HEK293 (cell line): Measurements from ENCODE around the gene CLEC16A.

Source experiments
- CTCF ChIA-PET: fragments of 350-600 bp; formaldehyde crosslinking; extraction: SDS; loops from one replicate; lab custom pipeline; 2021; ENCODE audit warnings: antibody characterized with exemption; lab: Yijun Ruan, JAX
- POLR2A ChIA-PET: fragments of 300-600 bp; formaldehyde crosslinking; extraction: SDS; loops from one replicate; lab custom pipeline; 2020; ENCODE audit warnings: antibody characterized with exemption, inconsistent platforms; lab: Yijun Ruan, JAX
- H3K27ac ChIP-seq: fragments of 200-500 bp; sonication (Bioruptor generic); 2 replicates; pipeline ENCODE4 v1.5.1; 2014; ENCODE audit warnings: low read depth, low read length, control low read depth, inconsistent platforms; ENCODE audit errors: extremely low read depth
- H3K36me3 ChIP-seq, 2 experiments: fragments of 200-500 bp in 1 of 2; sonication (Bioruptor generic) in 1 of 2; 1 replicate in 1 of 2; 2 replicates in 1 of 2; pipeline ENCODE4 v1.5.1; 2014 to 2017; ENCODE audit warnings: inconsistent platforms in 2 of 2, low read length in 2 of 2; ENCODE audit not compliant: control insufficient read depth in 2 of 2, insufficient read depth in 1 of 2
- H3K4me1 ChIP-seq: fragments of 200-500 bp; sonication (Bioruptor generic); 2 replicates; pipeline ENCODE4 v1.5.1; 2014; ENCODE audit warnings: mild to moderate bottlenecking, low read length, inconsistent platforms; ENCODE audit not compliant: control insufficient read depth, insufficient read depth
- H3K4me3 ChIP-seq: 2 replicates; pipeline ENCODE4 v1.5.1; 2011; ENCODE audit warnings: low read depth, mild to moderate bottlenecking, control low read depth, low read length, moderate library complexity
- H3K9me3 ChIP-seq: fragments of 200-500 bp; sonication (Bioruptor generic); 2 replicates; pipeline ENCODE4 v1.5.1; 2014; ENCODE audit warnings: low read depth, low read length, inconsistent platforms; ENCODE audit not compliant: control insufficient read depth, insufficient read depth
- CTCF ChIP-seq: fragments of 450-650 bp; formaldehyde crosslinking; IDR thresholded peaks from 2 replicates; pipeline ENCODE4 v1.5.1; 2016; ENCODE audit warnings: missing biosample characterization, missing genetic modification characterization
- PATZ1 ChIP-seq: fragments of 450-650 bp; formaldehyde crosslinking; IDR thresholded peaks from 2 replicates; pipeline ENCODE4 v1.5.1; 2016; ENCODE audit warnings: missing biosample characterization, missing genetic modification characterization
- PRDM10 ChIP-seq: fragments of 450-650 bp; formaldehyde crosslinking; IDR thresholded peaks from 2 replicates; pipeline ENCODE4 v1.5.1; 2016; ENCODE audit warnings: missing biosample characterization, missing genetic modification characterization
- ZBTB26 ChIP-seq: fragments of 450-650 bp; formaldehyde crosslinking; optimal IDR thresholded peaks from 2 replicates; pipeline ENCODE3; 2016; ENCODE audit warnings: missing biosample characterization, mild to moderate bottlenecking, missing genetic modification characterization
- ZBTB44 ChIP-seq: fragments of 450-650 bp; IDR thresholded peaks from 2 replicates; pipeline ENCODE4 v1.5.1; 2018; ENCODE audit warnings: missing biosample characterization, mild to moderate bottlenecking, missing genetic modification characterization
- ZBTB6 ChIP-seq: fragments of 450-650 bp; formaldehyde crosslinking; IDR thresholded peaks from 2 replicates; pipeline ENCODE4 v1.5.1; 2017; ENCODE audit warnings: missing biosample characterization, missing genetic modification characterization
- ZNF114 ChIP-seq: fragments of 450-650 bp; formaldehyde crosslinking; IDR thresholded peaks from 2 replicates; pipeline ENCODE4 v1.5.0; 2017; ENCODE audit warnings: missing biosample characterization, missing genetic modification characterization
- ZNF174 ChIP-seq: fragments of 450-650 bp; formaldehyde crosslinking; IDR thresholded peaks from 2 replicates; pipeline ENCODE4 v1.5.0; 2017; ENCODE audit warnings: missing biosample characterization, mild to moderate bottlenecking, missing genetic modification characterization
- ZNF221 ChIP-seq: fragments of 450-650 bp; formaldehyde crosslinking; IDR thresholded peaks from 2 replicates; pipeline ENCODE4 v1.5.1; 2017; ENCODE audit warnings: missing biosample characterization, missing genetic modification characterization, borderline replicate concordance
- ZNF24 ChIP-seq: fragments of 450-650 bp; formaldehyde crosslinking; IDR thresholded peaks from 2 replicates; pipeline ENCODE4 v1.5.1; 2016; ENCODE audit warnings: missing biosample characterization, missing genetic modification characterization
- ZNF26 ChIP-seq: fragments of 450-650 bp; formaldehyde crosslinking; IDR thresholded peaks from 2 replicates; pipeline ENCODE4 v1.5.1; 2016; ENCODE audit warnings: missing biosample characterization, missing genetic modification characterization
- ZNF274 ChIP-seq, 2 experiments: fragments of 200-500 bp in 1 of 2; fragments of 450-650 bp in 1 of 2; sonication (Bioruptor generic) in 1 of 2; formaldehyde crosslinking in 1 of 2; IDR thresholded peaks; 2 replicates each; pipeline versions ENCODE4 v1.5.1 to v1.6.1; 2014 to 2016; ENCODE audit warnings: borderline replicate concordance in 1 of 2, inconsistent platforms in 1 of 2, low read length in 1 of 2, missing biosample characterization in 1 of 2, missing genetic modification characterization in 1 of 2
- ZNF473 ChIP-seq: fragments of 450-650 bp; formaldehyde crosslinking; IDR thresholded peaks from 2 replicates; pipeline ENCODE4 v1.5.1; 2017; ENCODE audit warnings: missing biosample characterization, missing genetic modification characterization
- ZNF501 ChIP-seq: fragments of 450-650 bp; formaldehyde crosslinking; IDR thresholded peaks from 2 replicates; pipeline ENCODE4 v1.5.1; 2016; ENCODE audit warnings: missing biosample characterization, missing genetic modification characterization
- ZNF514 ChIP-seq: fragments of 450-650 bp; formaldehyde crosslinking; IDR thresholded peaks from 2 replicates; pipeline ENCODE4 v1.5.1; 2016; ENCODE audit warnings: missing biosample characterization, missing genetic modification characterization
- ZNF600 ChIP-seq: fragments of 450-650 bp; formaldehyde crosslinking; IDR thresholded peaks from 2 replicates; pipeline ENCODE4 v1.5.1; 2016; ENCODE audit warnings: missing biosample characterization, missing genetic modification characterization
- ZNF610 ChIP-seq: fragments of 450-650 bp; formaldehyde crosslinking; IDR thresholded peaks from 2 replicates; pipeline ENCODE4 v1.5.1; 2016; ENCODE audit warnings: missing biosample characterization, missing genetic modification characterization, borderline replicate concordance
- ZNF621 ChIP-seq: fragments of 450-650 bp; formaldehyde crosslinking; IDR thresholded peaks from 2 replicates; pipeline ENCODE4 v1.5.1; 2017; ENCODE audit warnings: missing biosample characterization, missing genetic modification characterization
- ZNF843 ChIP-seq: fragments of 450-650 bp; formaldehyde crosslinking; IDR thresholded peaks from 2 replicates; pipeline ENCODE4 v1.5.1; 2016; ENCODE audit warnings: missing biosample characterization, missing genetic modification characterization

Gene CLEC16A

GRCh38 chr16:10971560-10971961 lies 27.2 kb downstream of the CLEC16A start (continued):
- no peak for TF ChIP-seq ZNF473 (tag by site-specific recombination)
- no peak for TF ChIP-seq ZBTB6 (tag by site-specific recombination)
- TF ChIP-seq ZNF501 (tag by site-specific recombination): no peak
- TF ChIP-seq ZNF843 (tag by site-specific recombination): no peak
- no peak for TF ChIP-seq ZNF621 (tag by site-specific recombination)
- no peak for TF ChIP-seq ZNF174 (tag by site-specific recombination)
- no peak for TF ChIP-seq ZNF114 (tag by site-specific recombination)
- TF ChIP-seq, all 188 proteins: peak for 10

- Histone ChIP-seq H3K9me3 (no peaks in the 10 kb centered on the region), H3K27ac (no peak overlapping the region), H3K4me3 (no peak overlapping the region), H3K36me3 (peaks cover 5 to 49% of the 10 kb centered on the region in 2 experiments; a peak in 2 of 3 replicates), H3K4me1 (peaks cover 2% of the 10 kb centered on the region)
- ChIA-PET POLR2A (no interaction called here), CTCF (interaction anchor here (0.6 to 3.3 kb wide), 8 partner anchors 9 to 849 kb away, joined by 3 to 32 read pairs (median 5); partner anchors contain the start of gene SOCS1)
- no peak for TF ChIP-seq ZBTB44 (tag by site-specific recombination)
- no peak for TF ChIP-seq ZNF514 (tag by site-specific recombination)
- TF ChIP-seq ZBTB26: no peak
- TF ChIP-seq ZNF24 (tag by site-specific recombination): no peak
- no peak for TF ChIP-seq ZNF610 (tag by site-specific recombination)
- no peak for TF ChIP-seq ZNF600 (tag by site-specific recombination)
- TF ChIP-seq CTCF: no peak
- no peak for TF ChIP-seq ZNF221 (tag by site-specific recombination)
- TF ChIP-seq PRDM10 (tag by site-specific recombination): no peak
- TF ChIP-seq ZNF26 (tag by site-specific recombination): no peak
- no peak for TF ChIP-seq ZNF274 (IDR thresholded peaks at IDR 0.05; ENCODE audit: low read length)
- TF ChIP-seq ZNF274 (tag by site-specific recombination; IDR thresholded peaks at IDR 0.05; ENCODE audit: borderline replicate concordance): no peak
- TF ChIP-seq ZBTB6 (tag by site-specific recombination): no peak
- TF ChIP-seq PATZ1 (tag by site-specific recombination): no peak
Measured at GRCh38 chr16:10972108-10972818, 27.9 kb downstream of the CLEC16A start.
